SKM-1 (cell line): ENCODE results near the gene PARD6B.
"Not testable (repeated sequence)": the region's sequence is repeated elsewhere in the genome, so short reads cannot be mapped to it uniquely, and the experiment has no call there.

Experiments used
- DNase-seq: peaks from one replicate; lab custom pipeline; 2025; ENCODE audit not compliant: unreplicated experiment; lab: John Stamatoyannopoulos, UW

PARD6B gene

GRCh38 chr20:50731055-50731929 is at the start of gene PARD6B:
Gene PARD6B, plus strand, starts transcription at chr20:50731580. Its CDS starts 207 bp downstream, at chr20:50731787.
- DNase-seq, result peak; percentile 95

DNA sequence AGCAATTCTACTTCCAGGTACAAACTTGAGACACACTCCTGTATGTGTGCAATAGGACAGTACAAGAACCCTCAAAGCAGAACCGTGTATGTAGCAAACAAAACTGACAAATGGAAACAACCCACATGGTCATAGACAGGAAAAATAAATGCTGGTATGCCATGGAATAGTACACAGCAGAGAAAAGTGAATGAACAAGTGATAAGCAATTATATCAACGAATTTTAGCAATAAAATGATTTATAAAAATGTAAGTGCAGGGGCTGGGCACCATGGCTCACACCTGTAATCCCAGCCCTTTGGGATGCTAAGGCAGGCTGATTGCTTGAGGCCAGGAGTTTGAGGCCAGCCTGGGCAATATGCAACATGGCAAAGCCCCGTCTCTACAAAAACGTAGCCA is 49.3 kb upstream of the PARD6B start:
- DNase-seq, result no peak

DNA sequence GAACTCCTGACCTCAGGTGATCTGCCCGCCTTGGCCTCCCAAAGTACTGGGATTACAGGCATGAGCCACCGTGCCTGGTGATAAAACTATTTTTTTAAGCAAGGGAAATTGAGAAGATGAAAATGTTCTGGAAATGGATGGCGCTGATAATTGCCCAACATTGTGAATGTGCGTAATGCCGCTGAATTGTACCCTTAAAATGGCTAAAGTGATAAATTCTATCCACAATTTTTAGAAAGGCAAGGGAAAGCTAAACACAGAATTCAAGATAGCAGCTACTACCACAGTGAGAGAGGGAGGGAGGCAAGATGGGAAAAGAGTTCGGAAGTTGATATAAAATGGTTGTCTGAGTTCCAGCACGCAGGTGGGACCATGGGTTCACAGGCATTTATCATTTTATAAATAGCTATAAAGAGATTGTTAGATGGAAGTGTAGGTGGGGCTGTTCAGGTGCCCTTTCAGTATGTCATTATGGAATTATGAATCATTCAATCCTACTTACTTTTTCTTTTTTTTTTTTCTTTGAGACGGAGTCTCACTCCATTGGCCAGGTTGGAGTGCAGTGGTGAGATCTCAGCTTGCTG is 48.3 kb upstream of the PARD6B start:
- no peak for DNase-seq

GRCh38 chr20:50683570-50683969 is 47.8 kb upstream of the PARD6B start:
- no peak for DNase-seq

DNA sequence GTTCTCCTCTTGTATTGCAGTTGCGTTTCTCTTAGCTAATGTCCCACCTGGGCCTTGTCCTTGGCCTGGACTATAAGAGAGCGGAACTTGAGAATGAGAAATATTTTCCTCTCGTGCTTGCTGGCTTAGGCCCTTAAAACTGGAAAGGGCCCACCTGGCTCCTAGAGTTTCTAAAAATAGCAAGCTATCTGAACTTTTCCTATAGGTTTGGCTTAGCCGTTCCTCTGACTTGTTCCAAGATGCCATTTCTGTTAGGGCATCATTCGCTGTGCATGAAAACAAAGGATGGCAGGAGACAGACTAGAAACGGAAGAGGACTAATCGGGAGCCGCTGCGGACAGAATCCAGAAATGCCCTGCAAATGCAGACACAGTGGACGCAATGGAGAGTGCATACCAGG is 44.6 kb upstream of the PARD6B start:
- DNase-seq, result no peak

- no peak for DNase-seq
These were observed 43.0 kb upstream of the PARD6B start for GRCh38 chr20:50688256-50688975.

DNA sequence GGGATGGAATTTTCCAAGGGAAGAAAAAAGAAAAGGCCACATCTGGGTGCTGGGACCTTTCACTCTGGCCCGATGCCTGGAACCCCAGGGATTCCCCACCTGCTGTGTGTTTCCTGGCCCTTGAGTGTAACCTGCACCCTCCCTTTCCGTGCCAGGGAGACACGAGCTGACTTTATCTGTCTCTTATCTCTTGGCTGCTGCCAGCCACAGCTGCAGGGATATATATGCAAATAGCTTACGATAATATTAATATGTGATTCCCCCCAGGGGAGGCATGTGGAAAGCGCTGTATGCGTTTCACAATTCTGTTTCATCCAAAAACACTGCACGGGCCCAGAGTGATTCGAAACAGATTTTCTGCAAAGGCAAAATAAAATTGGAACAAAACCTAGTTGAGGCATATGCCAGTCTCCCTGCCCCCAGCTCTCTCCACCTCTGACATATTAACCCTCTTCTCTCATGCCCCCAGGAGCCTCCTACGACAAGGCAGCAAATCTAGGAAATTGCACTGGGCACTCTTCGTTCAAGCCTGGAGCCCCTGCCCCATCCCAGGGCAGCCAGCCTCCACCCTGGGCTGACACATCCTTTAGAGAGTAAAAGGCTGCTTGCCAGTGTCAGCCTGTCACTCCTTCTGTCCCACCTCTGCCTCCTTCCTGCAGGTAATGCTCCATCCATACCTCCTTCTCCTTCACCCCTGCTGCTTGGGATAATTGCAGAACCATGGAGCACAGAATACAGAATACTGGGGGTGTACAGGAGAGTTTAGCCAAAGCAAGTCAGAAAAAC is 41.3 kb upstream of the PARD6B start:
- no peak for DNase-seq

DNA sequence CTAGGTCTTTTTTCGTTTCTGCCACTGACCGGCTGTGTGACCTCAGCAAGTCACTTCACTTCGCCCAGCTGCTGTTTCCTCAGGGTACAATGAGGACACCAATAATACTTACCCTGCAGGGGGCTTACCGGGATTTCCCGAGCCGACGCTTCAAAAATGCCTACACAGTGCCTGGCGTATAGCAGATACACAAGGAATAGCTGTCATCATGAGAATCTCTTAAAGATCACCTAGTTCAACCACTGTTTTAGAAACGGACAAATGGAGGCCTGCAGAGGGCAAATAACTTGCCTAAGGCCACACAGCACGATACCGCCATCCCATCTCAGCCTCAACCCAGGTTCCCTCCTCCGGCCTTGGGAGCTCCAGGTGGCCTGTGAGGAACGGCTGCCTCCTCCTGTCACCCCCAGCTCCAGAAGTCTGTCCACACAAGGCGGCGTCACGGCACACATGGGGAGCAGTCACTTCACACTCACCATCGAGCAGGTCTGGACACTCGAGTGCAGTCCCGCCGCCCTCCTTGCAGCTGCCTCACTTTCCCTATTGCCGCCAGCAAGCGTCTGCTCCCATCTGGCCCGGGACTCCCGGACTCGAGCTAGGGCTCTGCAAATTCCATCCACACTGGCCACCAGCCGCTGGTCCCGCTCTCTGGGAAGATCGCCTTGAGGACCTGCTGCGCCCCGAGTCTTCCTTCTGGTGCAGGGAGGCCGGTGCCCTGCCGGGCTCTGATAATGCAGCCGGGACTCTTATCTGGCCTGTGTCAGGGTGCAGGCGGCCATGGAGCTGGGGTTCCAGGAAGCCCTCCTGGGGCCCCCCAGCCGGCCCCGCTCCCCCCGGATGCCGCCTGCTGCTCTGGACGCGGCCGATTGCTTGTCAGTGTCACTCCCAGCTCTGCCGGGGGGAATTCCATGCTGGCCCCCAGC is 40.5 kb upstream of the PARD6B start, which contains the start of gene RIPOR3:
Gene RIPOR3 (minus strand): TSS at position 893 of the 923 bp plus-strand sequence. CDS start 414 bp downstream, at position 479.
- DNase-seq, result no peak

DNA sequence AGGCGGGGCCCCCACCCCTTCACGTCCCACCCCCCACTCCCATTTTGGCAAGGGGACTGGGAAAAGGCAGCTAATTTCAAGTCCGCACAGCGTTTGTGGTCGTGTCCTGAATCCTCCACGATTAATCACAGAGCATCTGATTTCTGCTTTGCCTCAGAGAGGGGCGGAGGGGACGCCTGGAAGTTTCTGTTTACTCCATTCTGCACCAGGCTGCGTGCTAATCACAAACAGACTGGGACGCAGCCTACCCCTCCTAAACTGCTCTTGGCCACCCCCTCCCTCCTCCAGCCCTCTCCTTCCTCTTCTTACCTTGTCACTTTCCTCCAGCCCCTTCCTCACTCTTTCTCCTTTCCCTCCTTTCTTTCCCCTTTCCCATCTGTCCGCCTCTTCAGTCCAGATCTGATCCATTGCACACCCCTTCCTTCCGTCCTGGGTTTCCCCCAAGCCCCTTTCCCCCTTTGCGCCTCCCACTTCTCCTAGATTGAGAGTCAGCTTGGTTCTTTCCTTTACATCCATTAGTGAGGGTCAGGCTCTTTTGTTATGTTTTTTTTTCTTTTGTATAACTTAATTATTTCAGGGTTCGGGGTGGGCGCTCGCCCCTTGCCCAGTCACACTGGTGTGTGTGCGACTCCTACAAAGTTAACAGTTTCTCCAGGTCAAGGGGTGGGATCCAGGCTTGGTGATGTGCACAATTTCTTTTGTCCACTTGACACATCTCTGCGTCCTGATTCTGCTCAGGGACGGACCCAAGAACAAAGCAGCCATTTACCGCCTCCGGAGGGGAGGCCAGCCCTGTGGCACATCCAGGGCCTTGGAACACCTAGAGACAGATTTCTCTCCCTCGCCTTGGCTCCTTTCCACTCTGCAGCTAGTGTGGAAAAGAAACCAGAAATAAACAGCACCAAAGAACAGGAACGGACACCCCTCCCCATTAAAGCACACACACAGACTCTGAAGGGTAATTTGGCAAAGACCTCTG is 39.5 kb upstream of the PARD6B start:
- no peak for DNase-seq

DNA sequence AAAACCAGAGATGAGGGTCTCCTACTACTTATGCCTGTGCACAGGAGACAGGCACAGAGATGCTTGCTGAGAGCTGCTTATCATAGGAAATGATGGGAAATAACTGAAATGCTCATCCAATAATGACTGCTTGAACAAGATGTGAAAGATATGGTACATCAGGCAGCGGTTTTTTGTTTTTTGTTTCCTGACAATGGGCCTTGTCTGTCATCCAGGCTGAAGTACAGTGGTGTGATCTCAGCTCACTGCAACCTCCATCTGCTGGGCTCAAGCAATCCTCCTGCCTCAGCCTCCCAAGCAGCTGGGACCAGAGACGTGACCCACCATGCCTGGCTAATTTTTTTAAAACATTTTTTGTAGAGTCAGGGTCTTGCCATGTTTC is 38.8 kb upstream of the PARD6B start:
- no peak for DNase-seq

DNA sequence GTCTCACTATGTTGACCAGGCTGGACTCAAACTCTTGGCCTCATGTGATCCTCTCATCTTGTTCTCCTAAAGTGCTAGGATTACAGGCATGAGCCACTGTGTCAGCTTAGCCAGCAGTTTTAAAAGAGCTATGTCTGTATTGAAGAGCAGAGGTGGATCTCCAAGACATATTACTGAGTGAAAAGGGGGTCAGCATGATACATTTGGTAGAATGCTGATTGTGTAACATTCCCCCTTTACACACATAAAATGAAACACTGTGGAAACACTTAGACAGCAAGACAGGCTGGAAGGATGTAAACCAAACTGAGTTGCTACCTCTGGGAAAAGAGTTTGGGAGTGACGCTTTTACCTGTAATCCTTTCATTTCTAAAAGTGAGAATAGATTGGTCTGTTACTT is 38.4 kb upstream of the PARD6B start:
- DNase-seq, result no peak

GRCh38 chr20:50694379-50695134 is 36.8 kb upstream of the PARD6B start:
- no peak for DNase-seq

- DNase-seq, result no peak
These were observed 36.1 kb upstream of the PARD6B start for GRCh38 chr20:50695135-50695872.

- not testable (repeated sequence) for DNase-seq
These were observed 33.1 kb upstream of the PARD6B start for GRCh38 chr20:50698255-50698654.

DNA sequence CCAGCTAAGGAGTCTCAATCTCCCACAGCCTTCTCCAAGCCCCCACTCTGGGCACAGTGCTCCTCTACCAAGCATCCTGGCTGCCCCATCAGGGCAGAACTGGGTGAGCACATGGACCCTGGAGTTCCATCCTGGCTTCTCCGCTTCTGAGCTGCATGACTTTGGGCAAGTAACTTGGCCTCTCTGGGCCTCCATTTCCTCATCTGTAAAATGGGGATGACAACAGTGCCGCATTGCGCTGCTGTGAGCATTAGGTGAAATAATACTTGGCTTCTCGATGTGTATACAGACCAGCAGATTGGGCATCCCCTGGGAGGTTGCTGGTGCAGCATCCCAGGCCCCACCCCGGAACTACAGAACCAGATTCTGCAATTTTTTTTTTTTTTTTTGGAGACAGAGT is 31.7 kb upstream of the PARD6B start:
- DNase-seq, result no peak

DNA sequence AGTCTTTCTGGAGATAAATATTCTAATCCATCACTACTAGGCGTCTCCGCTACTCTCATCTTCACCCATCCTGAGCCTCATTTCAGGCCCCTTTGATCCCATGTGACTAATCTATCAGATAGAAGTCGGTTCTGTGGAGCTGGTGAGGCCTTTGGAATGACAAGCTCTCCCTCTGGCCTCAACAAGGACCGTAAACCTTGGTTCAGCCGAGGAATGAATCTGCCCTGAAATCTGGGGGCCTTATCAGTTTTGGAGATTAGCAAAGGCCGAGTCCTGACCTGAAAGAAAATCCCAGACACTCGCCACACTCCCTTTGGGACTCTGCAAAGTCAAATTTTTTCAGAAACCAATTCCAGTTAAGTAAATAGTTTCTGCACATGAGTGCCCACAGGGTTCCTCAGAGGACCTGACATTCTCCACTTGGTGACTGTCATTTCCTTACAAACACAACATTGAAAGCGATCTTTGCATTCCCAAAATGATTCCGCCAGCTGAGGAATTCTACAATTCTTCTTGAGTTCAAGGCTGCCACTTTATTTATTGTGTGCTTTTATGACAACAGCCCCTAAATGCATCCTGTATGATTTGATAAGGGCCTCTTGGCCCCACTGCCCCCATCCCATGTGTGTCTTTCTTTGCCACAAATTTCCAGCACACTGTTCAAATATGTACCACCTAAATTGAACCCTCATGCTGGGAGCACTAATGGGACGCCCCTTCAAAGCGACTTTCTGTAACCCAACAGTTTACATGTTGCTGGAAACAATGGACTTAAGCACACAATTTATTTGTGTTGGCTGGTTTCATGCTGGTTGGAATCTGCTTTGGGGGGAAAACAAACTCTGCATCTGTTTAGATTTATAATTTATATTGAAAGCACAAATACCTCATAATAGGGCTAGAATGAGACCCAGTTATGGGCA is 30.1 kb upstream of the PARD6B start:
- DNase-seq, result no peak
